NCI-H1930 (cell line): ENCODE results near the gene CWF19L2.
"Not testable (repeated sequence)": the region's sequence is repeated elsewhere in the genome, so short reads cannot be mapped to it uniquely, and the experiment has no call there.

Source experiments
- DNase-seq, 2 experiments: peaks; one replicate each; lab custom pipeline; 2025; lab: John Stamatoyannopoulos, UW

Gene CWF19L2

GRCh38 chr11:107438148-107438547 is 19.5 kb downstream of the CWF19L2 start:
- DNase-seq = no peak

GRCh38 chr11:107430525-107430924 is 27.1 kb downstream of the CWF19L2 start:
- DNase-seq = no peak

- no peak for DNase-seq
Measured at GRCh38 chr11:107427569-107428180, 29.9 kb downstream of the CWF19L2 start.

- DNase-seq = no peak
Measured at GRCh38 chr11:107413352-107413751, 44.3 kb downstream of the CWF19L2 start.

GRCh38 chr11:107408762-107409211 is 48.8 kb downstream of the CWF19L2 start:
- DNase-seq = no peak

GRCh38 chr11:107405260-107405659 is 52.4 kb downstream of the CWF19L2 start:
- DNase-seq = no peak

GRCh38 chr11:107401131-107401530 is 56.5 kb downstream of the CWF19L2 start:
- DNase-seq = not testable (repeated sequence)

- no peak for DNase-seq
Measured at GRCh38 chr11:107397357-107397756, 60.3 kb downstream of the CWF19L2 start.

GRCh38 chr11:107392611-107393010 is 65.0 kb downstream of the CWF19L2 start:
- DNase-seq = no peak

GRCh38 chr11:107390701-107391100 is 66.9 kb downstream of the CWF19L2 start:
- DNase-seq = not testable (repeated sequence)

- DNase-seq = no peak
Measured at GRCh38 chr11:107387666-107388065, 70.0 kb downstream of the CWF19L2 start.

- no peak for DNase-seq
Measured at GRCh38 chr11:107385361-107385981, 72.2 kb downstream of the CWF19L2 start.

GRCh38 chr11:107384144-107384852 is 73.3 kb downstream of the CWF19L2 start:
- DNase-seq = no peak

- DNase-seq = no peak
Measured at GRCh38 chr11:107372439-107372838, 85.2 kb downstream of the CWF19L2 start.

GRCh38 chr11:107370390-107370789 is 87.2 kb downstream of the CWF19L2 start:
- DNase-seq = no peak

- no peak for DNase-seq
Measured at GRCh38 chr11:107359701-107360100, 97.9 kb downstream of the CWF19L2 start.

- DNase-seq = no peak
Measured at GRCh38 chr11:107357877-107358276, 99.7 kb downstream of the CWF19L2 start.

- no peak for DNase-seq
Measured at GRCh38 chr11:107354780-107355179, 102.8 kb downstream of the CWF19L2 start.

GRCh38 chr11:107337917-107338316 is 119.7 kb downstream of the CWF19L2 start:
- no peak for DNase-seq

GRCh38 chr11:107331728-107332127 is 125.9 kb downstream of the CWF19L2 start:
- DNase-seq = no peak

GRCh38 chr11:107329164-107329563 is 128.5 kb downstream of the CWF19L2 start:
- no peak for DNase-seq

- DNase-seq = no peak
Measured at GRCh38 chr11:107316426-107316825, 141.2 kb downstream of the CWF19L2 start.

GRCh38 chr11:107307991-107308390 is 149.6 kb downstream of the CWF19L2 start:
- no peak for DNase-seq
